ENCODE data around the gene SRC.
A peak's percentile ranks its signal among the peaks of the same experiment; 100 is the strongest.

Gene SRC

GRCh38 chr20:37308086-37309050 lies 37.6 kb upstream of the SRC start:
- no peak overlapping the region for H3K9ac ChIP-seq (ENCODE audit: low read depth, low read length)
- no peak overlapping the region for H3K27ac ChIP-seq (ENCODE audit: low read length)
- H3K36me3 ChIP-seq (ENCODE audit: insufficient read depth, low read depth, low read length), result peaks cover 34% of the 10 kb centered on the region
- H3K4me1 ChIP-seq (ENCODE audit: insufficient read depth, low read length), result no peaks in the 10 kb centered on the region
- H3K27me3 ChIP-seq (ENCODE audit: insufficient read depth, low read length), result no peaks in the 10 kb centered on the region
- H3K4me3 ChIP-seq (ENCODE audit: low read length), result no peak overlapping the region
- no peaks in the 10 kb centered on the region for H3K9me3 ChIP-seq (ENCODE audit: insufficient read depth, low read depth, low read length)

- Histone ChIP-seq H3K4me3 (ENCODE audit: low read length) (no peak overlapping the region), H3K36me3 (ENCODE audit: insufficient read depth, low read depth, low read length) (peaks cover 28% of the 10 kb centered on the region)
Observed at GRCh38 chr20:37309290-37309689, 36.6 kb upstream of the SRC start.

GRCh38 chr20:37309936-37310590 lies 35.9 kb upstream of the SRC start:
- Histone ChIP-seq H3K4me3 (ENCODE audit: low read length) (no peak overlapping the region), H3K36me3 (ENCODE audit: insufficient read depth, low read depth, low read length) (peaks cover 24% of the 10 kb centered on the region), H3K9ac (ENCODE audit: low read depth, low read length) (no peak overlapping the region), H3K27ac (ENCODE audit: low read length) (no peak overlapping the region), H3K27me3 (ENCODE audit: insufficient read depth, low read length) (no peaks in the 10 kb centered on the region), H3K4me1 (ENCODE audit: insufficient read depth, low read length) (no peaks in the 10 kb centered on the region), H3K9me3 (ENCODE audit: insufficient read depth, low read depth, low read length) (no peaks in the 10 kb centered on the region)

More at GRCh38 chr20:37309290-37309689, 36.6 kb upstream of the SRC start:
- H3K9ac ChIP-seq (ENCODE audit: low read depth, low read length), result no peak overlapping the region
- H3K4me1 ChIP-seq (ENCODE audit: insufficient read depth, low read length), result no peaks in the 10 kb centered on the region
- H3K27me3 ChIP-seq (ENCODE audit: insufficient read depth, low read length), result no peaks in the 10 kb centered on the region
- no peaks in the 10 kb centered on the region for H3K9me3 ChIP-seq (ENCODE audit: insufficient read depth, low read depth, low read length)
- no peak overlapping the region for H3K27ac ChIP-seq (ENCODE audit: low read length)

GRCh38 chr20:37310951-37311350 lies 35.0 kb upstream of the SRC start:
- H3K27ac ChIP-seq (ENCODE audit: low read length), result no peak overlapping the region
- no peaks in the 10 kb centered on the region for H3K4me1 ChIP-seq (ENCODE audit: insufficient read depth, low read length)

GRCh38 chr20:37311710-37312355 lies 34.1 kb upstream of the SRC start:
- H3K4me3 ChIP-seq (ENCODE audit: low read length), result no peak overlapping the region
- H3K36me3 ChIP-seq (ENCODE audit: insufficient read depth, low read depth, low read length), result peaks cover 29% of the 10 kb centered on the region
- no peak overlapping the region for H3K27ac ChIP-seq (ENCODE audit: low read length)
- H3K9me3 ChIP-seq (ENCODE audit: insufficient read depth, low read depth, low read length), result no peaks in the 10 kb centered on the region
- no peaks in the 10 kb centered on the region for H3K27me3 ChIP-seq (ENCODE audit: insufficient read depth, low read length)
- H3K9ac ChIP-seq (ENCODE audit: low read depth, low read length), result no peak overlapping the region
- no peaks in the 10 kb centered on the region for H3K4me1 ChIP-seq (ENCODE audit: insufficient read depth, low read length)

More at GRCh38 chr20:37310951-37311350, 35.0 kb upstream of the SRC start:
- no peaks in the 10 kb centered on the region for H3K9me3 ChIP-seq (ENCODE audit: insufficient read depth, low read depth, low read length)
- no peak overlapping the region for H3K9ac ChIP-seq (ENCODE audit: low read depth, low read length)
- H3K36me3 ChIP-seq (ENCODE audit: insufficient read depth, low read depth, low read length), result peaks cover 24% of the 10 kb centered on the region
- no peak overlapping the region for H3K4me3 ChIP-seq (ENCODE audit: low read length)
- no peaks in the 10 kb centered on the region for H3K27me3 ChIP-seq (ENCODE audit: insufficient read depth, low read length)

- no peaks in the 10 kb centered on the region for H3K9me3 ChIP-seq (ENCODE audit: insufficient read depth, low read depth, low read length)
- H3K36me3 ChIP-seq (ENCODE audit: insufficient read depth, low read depth, low read length), result peaks cover 34% of the 10 kb centered on the region
- H3K27ac ChIP-seq (ENCODE audit: low read length), result no peak overlapping the region
- H3K4me1 ChIP-seq (ENCODE audit: insufficient read depth, low read length), result no peaks in the 10 kb centered on the region
- no peak overlapping the region for H3K4me3 ChIP-seq (ENCODE audit: low read length)
- H3K9ac ChIP-seq (ENCODE audit: low read depth, low read length), result no peak overlapping the region
- H3K27me3 ChIP-seq (ENCODE audit: insufficient read depth, low read length), result no peaks in the 10 kb centered on the region
Observed at GRCh38 chr20:37313546-37314091, 32.3 kb upstream of the SRC start.

GRCh38 chr20:37314099-37314498 lies 31.8 kb upstream of the SRC start:
- peaks cover 30% of the 10 kb centered on the region for H3K36me3 ChIP-seq (ENCODE audit: insufficient read depth, low read depth, low read length)
- peaks cover 3% of the 10 kb centered on the region; the same call in 1 of the 2 replicates for H3K4me1 ChIP-seq (ENCODE audit: insufficient read depth, low read length)
- no peak overlapping the region for H3K9ac ChIP-seq (ENCODE audit: low read depth, low read length)
- H3K27me3 ChIP-seq (ENCODE audit: insufficient read depth, low read length), result no peaks in the 10 kb centered on the region
- H3K9me3 ChIP-seq (ENCODE audit: insufficient read depth, low read depth, low read length), result no peaks in the 10 kb centered on the region
- H3K4me3 ChIP-seq (ENCODE audit: low read length), result no peak overlapping the region
- H3K27ac ChIP-seq (ENCODE audit: low read length), result no peak overlapping the region

DNA sequence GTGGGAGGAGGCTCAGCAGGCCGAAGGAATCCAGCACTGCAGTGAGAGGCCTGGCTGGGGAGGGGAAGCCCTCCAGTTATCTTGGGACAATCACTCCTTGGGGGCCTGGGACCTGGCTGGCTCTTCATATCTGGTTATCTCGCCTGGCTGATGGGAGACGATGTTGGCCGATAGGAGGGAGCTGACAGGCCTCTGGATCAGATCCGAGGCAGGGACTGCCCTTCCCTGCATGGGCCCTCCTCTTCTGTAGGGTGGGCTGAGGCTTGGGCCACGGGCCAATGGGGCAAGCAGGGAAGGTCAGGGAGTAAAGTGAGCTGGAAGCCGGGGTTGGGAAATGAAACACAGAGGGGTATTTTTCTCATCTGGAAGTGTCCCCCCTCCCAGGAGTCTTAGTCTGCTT lies 31.3 kb upstream of the SRC start:
- H3K4me3 ChIP-seq (ENCODE audit: low read length), result no peak overlapping the region
- H3K9me3 ChIP-seq (ENCODE audit: insufficient read depth, low read depth, low read length), result no peaks in the 10 kb centered on the region
- peaks cover 24% of the 10 kb centered on the region for H3K36me3 ChIP-seq (ENCODE audit: insufficient read depth, low read depth, low read length)
- H3K9ac ChIP-seq (ENCODE audit: low read depth, low read length), result no peak overlapping the region
- H3K27ac ChIP-seq (ENCODE audit: low read length), result no peak overlapping the region
- H3K4me1 ChIP-seq (ENCODE audit: insufficient read depth, low read length), result peaks cover 8% of the 10 kb centered on the region; the same call in 1 of the 2 replicates
- no peaks in the 10 kb centered on the region for H3K27me3 ChIP-seq (ENCODE audit: insufficient read depth, low read length)

DNA sequence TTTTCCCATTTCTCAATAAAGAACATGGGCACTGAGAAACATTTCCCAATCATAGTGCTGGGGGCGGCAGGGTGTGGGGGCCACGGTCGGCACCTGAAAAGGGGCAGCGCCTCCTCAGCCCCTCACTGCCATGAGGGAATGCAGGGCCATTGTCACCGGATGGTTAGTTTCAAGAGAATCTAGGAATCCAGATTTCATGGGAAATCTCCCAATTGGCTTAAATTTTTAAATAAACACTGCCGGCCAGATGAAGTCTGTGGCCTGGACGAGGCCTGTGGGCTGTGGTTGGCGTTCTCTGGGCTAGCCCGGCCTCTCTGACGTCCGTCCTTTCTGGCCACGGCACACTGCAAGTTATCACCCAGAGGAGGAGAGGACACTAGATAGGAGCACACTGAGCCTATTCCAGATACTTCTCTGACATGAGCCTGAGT lies 30.9 kb upstream of the SRC start:
- no peak overlapping the region for H3K27ac ChIP-seq (ENCODE audit: low read length)
- 0 out of 2 replicates have a peak overlapping the region, but pooled peaks have one; percentile 39 for H3K9ac ChIP-seq (ENCODE audit: low read depth, low read length)
- H3K27me3 ChIP-seq (ENCODE audit: insufficient read depth, low read length), result no peaks in the 10 kb centered on the region
- no peak overlapping the region for H3K4me3 ChIP-seq (ENCODE audit: low read length)
- H3K9me3 ChIP-seq (ENCODE audit: insufficient read depth, low read depth, low read length), result no peaks in the 10 kb centered on the region
- peaks cover 12% of the 10 kb centered on the region; the same call in 1 of the 2 replicates for H3K4me1 ChIP-seq (ENCODE audit: insufficient read depth, low read length)
- H3K36me3 ChIP-seq (ENCODE audit: insufficient read depth, low read depth, low read length), result peaks cover 24% of the 10 kb centered on the region

DNA sequence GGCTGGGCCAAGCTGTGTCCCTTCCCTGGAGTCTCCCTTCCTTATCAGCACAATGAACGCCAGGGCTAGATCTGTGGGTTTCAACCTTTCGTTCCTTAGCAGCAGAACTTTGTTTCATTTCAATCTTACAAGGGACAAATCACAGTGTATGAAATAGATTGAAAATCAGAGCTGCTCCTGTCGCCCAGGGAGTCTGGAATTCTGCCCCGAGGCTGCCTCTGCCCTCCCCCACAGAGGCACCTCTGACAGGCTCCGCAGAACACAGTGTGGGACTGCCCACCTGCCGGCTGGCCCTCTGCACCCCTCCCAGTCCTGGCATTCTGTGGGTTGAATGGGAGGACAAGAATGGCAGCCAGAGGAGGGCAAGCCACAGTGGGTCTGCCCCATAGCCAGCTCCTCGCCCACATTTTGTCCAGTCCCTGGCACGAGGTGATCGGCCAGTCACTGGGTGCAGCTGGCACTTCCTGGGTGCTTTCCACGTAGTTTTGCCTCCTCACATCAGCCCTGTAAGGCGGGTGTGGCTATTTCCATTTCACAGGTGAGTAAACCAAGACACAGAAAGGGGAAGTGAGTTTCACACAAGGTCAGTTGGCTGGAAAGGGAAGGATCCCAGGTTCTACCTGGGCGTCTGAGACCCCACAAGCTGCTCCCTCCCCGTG lies 30.4 kb upstream of the SRC start:
- peaks cover 24% of the 10 kb centered on the region for H3K36me3 ChIP-seq (ENCODE audit: insufficient read depth, low read depth, low read length)
- H3K9me3 ChIP-seq (ENCODE audit: insufficient read depth, low read depth, low read length), result no peaks in the 10 kb centered on the region
- H3K4me1 ChIP-seq (ENCODE audit: insufficient read depth, low read length), result peaks cover 12% of the 10 kb centered on the region; the same call in 1 of the 2 replicates
- no peak overlapping the region for H3K27ac ChIP-seq (ENCODE audit: low read length)
- H3K4me3 ChIP-seq (ENCODE audit: low read length), result no peak overlapping the region
- H3K27me3 ChIP-seq (ENCODE audit: insufficient read depth, low read length), result no peaks in the 10 kb centered on the region
- 0 out of 2 replicates have a peak overlapping the region, but pooled peaks have one; percentile 39 for H3K9ac ChIP-seq (ENCODE audit: low read depth, low read length)
